Suppressor macrophage (primary cell): ENCODE measurements around the gene DDR1.
"Not testable (repeated sequence)": the region's sequence is repeated elsewhere in the genome, so short reads cannot be mapped to it uniquely, and the experiment has no call there.

Source experiments
- DNase-seq, 4 experiments: peaks; one replicate each; pipeline ENCODE4 v3.0.0-alpha.2; 2020 to 2022
- total RNA-seq, 17 experiments: gene quantifications; one replicate each; lab custom pipeline; 2026; ENCODE audit warnings: mixed read lengths in 6 of 17, inconsistent platforms in 3 of 17; lab: John Stamatoyannopoulos, UW

Gene DDR1
- 1.5 to 8.5 (median 3.5) reads per million in 17 experiments for total RNA-seq

DNA sequence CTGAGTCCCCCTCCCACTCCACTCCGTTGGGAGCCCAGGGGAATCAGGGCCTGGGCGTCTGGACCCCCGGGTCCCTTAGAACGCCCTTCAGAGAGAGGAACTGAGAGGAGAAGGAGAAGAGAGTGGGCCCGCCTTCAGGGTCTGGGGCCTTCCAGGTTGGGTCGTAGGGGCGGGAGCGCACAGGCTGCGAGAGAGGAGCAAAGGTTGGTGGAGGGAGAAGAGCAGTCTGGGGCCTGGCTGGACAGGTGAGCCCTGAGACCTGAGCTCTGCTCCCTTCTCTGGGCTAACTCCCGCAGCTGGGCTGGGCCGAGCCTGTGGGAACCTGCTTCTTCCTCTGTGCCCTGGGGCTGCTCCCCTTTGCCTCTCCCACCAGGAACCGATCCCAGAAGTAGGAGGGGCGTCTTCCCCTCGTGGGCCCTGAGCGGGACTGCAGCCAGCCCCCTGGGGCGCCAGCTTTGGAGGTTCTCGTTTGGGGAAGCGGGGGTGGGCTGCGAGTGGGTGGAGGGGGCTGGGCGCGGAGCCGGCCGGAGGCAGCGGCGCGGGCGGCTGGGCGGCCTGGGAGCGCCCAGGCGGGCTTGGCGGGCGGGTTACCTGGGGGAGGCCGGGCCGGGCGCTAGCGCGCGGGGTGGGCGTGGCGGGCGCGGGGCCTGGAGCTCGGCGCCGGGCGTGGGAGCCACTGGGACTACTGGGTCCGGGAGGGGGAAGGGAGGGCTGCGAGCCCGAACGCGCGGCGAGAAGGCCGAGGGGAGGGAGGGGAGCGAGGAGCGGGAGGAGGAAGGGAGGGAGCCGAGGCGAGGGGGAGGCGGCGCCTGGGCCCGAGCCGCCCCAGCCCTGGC is at the start of gene DDR1:
Gene DDR1, plus strand, starts transcription at position 835 of the 836 bp plus-strand sequence. CDS start 4,211 bp downstream, outside the sequence.
- DNase-seq: peak; percentile 23 to 62 (median 42)

DNA sequence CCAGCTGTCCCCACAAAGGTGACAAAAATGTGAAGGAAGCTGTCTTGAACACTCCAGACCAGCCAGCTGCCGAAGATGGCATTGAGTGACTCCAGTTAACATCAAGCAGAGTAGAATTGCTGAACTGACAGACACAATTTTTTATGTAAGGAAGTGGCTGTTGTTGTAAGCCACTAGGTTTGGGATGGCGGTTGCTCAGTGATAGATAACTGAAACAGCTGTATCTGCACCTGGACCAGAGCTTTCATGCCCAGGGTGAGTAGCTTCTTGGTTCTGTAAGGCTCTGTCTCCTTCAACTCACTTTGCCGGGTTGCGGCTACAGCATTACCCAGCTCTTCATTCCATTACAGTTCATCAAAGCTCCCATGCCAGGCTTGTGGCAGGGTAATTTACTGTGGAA is 49.7 kb upstream of the DDR1 start:
- DNase-seq: no peak

- no peak for DNase-seq
These were observed 48.7 kb upstream of the DDR1 start for GRCh38 chr6:30835576-30835975.

GRCh38 chr6:30836431-30836866 is 47.9 kb upstream of the DDR1 start:
- DNase-seq: no peak

DNA sequence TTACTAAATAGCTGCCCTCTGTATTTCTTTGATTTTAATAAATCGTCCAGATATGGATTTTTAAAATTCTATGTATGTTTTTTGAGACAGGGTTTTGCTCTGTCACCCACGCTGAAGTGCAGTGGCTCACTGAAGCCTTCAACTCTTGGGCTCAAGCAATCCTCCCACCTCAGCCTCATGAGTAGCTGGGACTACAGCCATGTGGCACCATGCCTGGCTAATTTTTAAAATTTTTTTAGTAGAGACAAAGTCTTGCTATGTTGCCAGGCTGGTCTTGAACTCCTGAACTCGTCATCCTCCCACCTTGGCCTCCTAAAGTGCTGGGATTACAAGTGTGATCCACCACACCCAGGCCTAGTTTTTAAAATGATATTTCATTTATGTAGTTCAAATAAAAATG is 47.4 kb upstream of the DDR1 start:
- no peak for DNase-seq

DNA sequence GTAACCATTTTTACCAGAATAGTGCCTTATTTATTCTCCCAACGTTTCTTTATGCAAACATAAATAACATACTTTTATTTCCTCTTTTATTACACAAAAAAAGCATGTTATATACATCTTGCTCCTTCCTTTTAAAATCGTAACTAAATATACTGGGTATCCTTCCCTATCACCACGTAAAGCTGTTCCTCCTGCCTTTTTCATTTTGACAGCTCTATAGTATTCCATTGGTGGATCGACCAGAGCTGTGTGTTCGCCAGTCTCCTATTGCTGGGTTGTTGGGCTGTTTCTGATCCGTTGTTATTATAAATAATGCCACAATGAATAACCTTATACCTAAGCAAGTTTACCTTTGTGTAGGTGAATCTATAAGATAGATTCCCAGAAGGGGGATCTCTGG is 46.9 kb upstream of the DDR1 start:
- no peak for DNase-seq

DNA sequence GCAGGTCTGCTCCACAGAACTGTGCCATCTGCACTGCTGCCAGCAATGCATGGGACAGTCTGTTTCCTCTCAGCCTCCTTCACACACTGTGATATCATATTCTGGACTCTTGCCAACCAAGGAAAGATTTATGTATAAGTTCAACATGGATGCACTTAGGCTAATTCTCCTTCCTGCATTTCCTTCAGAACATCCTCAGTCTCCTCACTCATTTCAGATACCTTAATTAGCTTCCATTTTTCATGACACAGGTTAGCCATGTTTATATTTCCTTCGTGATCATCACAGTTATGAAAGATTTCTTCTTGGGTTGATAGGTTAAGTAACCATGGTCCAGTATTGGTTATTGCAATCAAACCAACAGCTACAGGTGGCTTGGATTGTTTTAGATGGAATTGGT is 46.4 kb upstream of the DDR1 start:
- peak in 1 of 4 experiments; percentile 27 for DNase-seq

GRCh38 chr6:30839671-30840070 is 44.6 kb upstream of the DDR1 start:
- no peak for DNase-seq

- no peak for DNase-seq
These were observed 44.0 kb upstream of the DDR1 start for GRCh38 chr6:30840084-30840934.

- no peak for DNase-seq
These were observed 43.2 kb upstream of the DDR1 start for GRCh38 chr6:30840935-30841643.

DNA sequence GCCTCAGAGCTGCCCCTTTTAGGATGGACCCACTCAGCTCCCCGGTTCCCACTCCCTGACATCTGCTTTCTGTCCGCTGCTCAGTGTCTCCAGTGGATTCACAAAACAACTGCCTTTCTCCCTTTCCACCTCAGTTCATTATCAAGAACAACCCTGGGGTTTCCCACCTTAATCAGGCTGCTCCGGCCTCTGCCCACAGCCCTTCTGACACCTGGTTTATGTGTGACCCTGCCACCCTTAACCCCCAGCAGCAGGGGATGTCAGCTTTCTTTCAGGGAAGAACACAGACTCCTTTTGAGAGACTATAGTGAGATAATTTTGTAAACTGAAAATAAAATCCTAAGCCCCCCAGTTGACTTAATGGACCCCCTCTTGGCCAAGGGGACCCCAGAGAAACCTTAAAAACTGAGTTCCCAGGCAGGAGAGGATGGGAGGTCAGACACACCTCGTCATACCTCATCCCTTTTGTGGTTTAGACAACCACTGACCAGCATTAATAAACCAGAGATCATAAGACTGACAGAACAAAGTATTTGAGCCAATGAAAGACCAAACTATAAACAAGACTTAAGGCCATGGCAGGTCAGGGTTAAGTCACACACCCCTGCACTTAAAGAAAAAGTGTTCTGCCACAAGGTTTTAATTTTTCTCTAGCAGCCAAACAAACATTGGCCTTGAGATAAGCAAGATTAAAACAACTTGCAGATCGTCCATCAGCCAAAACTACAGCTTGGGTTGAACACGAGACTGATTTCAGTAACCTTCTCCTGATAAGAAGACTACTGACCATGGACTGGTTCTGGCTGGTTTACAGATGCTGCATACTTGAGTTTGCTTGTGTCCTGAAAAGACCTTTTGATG is 42.4 kb upstream of the DDR1 start:
- DNase-seq: no peak

DNA sequence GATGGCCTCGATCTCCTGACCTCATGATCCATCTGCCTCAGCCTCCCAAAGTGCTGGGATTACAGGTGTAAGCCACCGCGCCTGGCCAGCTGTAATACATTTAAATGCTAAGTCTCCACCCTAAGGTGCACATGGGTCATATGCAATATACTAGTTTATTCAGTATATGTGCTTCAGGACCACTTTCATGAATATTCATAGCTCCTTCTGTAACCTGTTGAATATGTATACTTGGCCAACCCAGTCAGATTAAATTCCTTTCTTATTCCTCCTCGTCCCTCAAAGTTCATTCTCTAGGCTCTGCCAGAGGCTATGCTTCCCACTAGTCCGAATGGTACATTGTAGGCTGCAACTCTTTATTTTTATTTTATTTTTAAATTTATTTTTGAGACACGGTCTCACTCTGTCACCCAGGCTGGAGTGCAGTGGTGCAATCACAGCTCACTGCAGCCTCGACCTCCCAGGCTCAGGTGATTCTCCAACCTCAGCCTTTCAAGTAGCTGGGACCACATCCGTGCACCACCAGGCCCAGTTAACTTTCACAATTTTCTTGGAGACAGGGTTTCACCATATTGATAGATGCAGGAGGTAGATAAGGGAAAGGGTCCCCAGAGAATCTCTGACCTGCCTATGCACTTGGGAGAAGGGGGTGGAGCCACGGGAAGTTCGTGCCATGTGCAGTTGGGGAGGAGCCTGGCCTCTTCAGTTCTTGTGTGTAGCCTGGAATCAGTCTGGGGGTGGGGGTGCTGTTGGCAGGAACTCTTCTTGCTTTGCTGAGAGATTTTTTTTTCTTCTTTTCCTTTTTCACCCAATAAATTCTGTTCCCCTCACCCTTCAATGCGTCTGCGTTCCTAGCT is 41.3 kb upstream of the DDR1 start:
- DNase-seq: no peak

- DNase-seq: no peak
These were observed 40.7 kb upstream of the DDR1 start for GRCh38 chr6:30843611-30843998.

- no peak for DNase-seq
These were observed 40.2 kb upstream of the DDR1 start for GRCh38 chr6:30844118-30844535.

GRCh38 chr6:30845183-30845582 is 39.1 kb upstream of the DDR1 start:
- DNase-seq: no peak

DNA sequence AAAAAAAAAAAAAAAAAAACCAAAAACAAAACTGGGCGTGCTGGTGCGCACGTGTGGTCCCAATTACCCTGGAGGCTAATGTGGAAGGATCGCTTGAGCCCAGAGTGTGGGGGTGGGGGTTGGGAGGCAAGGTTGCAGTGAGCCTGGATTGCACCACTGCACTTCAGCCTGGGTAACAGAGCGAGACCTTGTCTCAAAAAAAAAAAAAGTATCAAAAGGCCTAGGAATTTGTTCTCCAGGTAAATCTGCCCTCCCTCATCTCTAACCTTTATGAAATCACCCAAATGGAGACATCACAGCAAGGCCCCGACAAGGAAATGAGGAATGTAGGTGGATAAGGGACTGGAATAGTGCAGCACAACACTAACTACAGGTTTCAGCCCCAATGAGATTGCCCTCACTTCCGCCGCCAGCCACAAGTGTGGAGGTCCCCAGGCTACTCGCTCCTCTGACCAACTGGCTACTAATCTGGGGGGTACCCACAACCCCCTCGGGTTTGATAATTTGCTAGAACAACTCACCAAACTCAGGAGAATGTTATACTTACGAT is 36.8 kb upstream of the DDR1 start:
- no peak for DNase-seq

DNA sequence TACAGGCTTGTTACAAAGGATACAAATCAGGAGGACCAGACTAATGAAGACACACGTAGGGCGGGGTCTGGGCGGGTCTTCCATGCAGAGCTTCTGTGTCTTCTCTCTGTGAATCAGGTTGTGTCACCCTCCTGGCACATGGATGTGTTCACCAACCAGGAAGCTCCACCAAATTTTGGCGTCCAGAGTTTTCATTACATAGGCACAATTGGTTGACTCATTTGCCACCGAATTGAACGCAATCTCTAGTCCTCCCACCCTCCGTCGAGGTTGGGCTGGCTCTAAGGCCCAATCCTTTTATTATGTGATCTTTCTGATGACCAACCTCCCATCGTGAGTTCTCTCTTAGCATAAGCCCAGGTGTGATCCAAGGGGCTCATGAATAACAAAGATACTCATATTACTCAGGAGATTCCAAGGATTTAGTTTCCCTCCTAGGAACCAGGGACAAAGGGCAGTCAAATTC is 36.3 kb upstream of the DDR1 start:
- DNase-seq: no peak

DNA sequence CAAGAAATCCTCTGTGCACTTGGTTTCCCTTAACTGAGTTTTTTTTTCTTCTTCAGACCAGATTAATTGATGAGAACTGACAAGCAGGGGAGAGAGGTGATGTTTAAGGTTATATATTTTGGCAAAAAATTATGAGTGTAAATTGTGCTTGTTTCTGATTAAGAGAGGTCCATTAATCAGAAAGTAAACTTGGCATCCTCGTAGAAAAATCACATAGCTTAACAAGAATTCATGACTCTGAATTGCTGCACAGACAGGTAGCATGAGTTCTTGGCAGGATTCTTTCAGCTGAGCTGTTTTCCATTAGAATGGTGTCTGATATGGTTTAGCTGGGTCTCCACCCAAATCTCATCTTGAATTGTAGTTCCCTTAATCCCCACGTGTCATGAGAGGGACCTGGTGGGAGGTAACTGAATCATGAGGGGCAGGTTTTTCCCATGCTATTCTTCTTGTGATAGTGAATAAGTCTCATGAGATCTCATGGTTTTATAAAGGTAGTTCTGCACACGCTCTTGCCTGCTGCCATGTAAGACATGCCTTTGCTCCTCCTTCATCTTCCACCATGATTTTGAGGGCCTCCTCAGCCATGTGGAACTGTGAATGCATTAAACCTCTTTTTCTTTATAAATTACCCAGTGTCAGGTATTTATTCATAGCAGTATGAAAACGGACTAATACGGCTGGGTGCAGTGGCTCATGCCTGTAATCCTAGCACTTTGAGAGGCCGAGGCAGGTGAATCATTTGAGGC is 34.2 kb upstream of the DDR1 start:
- DNase-seq: no peak

DNA sequence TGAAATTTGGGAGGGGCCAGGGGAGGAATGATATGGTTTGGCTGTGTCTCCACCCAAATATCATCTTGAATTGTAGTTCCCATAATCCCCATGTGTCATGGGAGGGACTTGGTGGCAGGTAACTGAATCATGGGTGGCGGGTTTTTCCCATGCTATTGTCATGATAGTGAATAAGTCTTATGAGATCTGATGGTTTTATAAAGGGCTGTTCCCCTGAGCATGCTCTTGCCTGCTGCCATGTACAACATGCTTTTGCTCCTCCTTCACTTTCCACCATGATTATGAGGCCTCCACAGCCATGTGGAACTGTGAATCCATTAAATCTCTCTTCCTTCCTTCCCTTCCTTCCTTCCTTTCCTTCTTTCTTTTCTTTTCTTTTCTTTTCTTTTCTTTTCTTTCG is 31.9 kb upstream of the DDR1 start:
- not testable (repeated sequence) for DNase-seq
